ENCODE results near the gene ILRUN.
"Not testable (repeated sequence)": the region's sequence is repeated elsewhere in the genome, so short reads cannot be mapped to it uniquely, and the experiment has no call there.

Gene ILRUN

DNA sequence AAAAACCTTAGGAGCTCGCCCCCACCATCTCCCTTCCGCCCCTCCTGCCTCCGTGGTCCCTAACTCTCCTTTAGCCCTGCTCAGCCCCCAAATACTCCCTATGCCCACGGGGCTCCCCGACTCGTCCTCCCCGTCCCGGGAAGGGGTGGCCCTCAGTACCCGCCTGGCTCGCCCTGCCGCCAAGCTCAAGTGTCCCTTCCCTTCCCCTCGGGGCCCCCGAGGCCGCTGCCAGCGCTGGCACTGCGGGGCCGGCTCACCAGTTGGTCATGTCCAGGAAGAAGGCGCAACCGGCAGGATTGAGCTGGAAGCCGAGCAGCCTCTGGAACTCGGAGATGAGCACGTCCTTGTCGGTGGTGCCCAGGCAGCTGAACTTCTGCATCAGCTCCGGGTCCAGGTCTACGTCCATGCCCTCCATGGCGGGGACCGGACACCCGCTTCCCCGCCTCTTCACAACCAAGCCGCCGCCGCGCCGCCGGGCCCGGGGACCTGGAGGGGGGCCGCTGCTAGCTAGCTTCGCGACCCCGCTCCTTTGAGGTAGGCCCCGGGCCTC lies 303 bp downstream of the ILRUN start:
- no peak for DNase-seq

DNA sequence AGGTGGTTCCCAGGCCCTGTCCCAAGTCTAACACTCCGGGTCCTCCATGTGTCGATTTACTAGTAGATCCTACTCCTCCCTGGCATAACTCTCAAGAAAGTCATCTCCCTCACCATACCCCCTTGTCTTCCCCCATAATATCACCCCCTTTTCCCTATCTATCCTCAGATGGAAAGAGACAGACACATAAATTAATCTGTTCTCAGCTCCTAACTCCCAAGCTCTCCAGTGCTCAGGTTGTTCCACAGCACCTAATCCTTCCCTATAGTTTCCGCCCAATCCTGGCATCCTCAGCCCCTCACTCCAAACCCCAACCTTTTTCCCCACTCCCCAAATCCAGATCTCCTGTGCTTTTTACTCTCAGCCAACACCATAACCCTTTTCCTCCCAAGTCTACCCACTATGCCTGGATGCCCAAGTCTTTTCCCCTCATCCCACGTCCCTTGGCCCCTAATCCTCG lies 808 bp downstream of the ILRUN start:
- DNase-seq = no peak

DNA sequence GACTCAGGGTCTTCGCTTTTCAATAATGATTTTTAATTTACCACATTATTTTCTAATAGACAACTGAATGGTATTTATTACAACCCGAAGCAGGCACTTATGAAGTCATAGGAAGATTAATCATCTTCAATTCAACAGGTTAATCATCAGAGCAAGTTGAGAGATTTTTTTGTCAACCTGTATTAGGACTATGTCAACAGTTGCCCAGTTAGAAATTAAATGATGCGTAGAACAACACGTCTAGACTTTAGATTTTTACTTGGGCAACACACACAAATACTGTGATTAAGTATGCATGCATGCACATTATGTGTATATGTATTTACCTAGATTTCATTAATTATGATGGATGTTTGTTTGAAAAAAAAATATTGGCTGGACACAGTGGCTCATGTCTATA lies 4.3 kb downstream of the ILRUN start:
- no peak for DNase-seq

DNA sequence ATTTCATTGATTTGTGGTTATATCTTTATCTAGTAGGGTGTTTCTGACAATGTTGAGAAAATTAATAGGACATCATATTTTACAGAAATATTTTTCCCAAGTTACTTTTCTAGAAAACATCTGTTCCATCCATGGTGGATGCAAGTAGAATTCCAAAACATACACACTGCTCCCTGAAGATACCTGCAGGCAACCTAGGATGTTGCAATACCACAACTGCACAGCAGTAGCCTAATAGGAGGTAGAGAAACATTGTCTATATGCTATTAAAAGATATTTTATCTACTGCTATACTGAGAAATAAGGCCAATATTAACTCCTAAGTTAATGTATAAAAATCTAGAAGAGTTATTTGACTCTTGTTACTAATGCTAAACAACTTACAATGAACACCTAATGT lies 6.8 kb downstream of the ILRUN start:
- DNase-seq = no peak

DNA sequence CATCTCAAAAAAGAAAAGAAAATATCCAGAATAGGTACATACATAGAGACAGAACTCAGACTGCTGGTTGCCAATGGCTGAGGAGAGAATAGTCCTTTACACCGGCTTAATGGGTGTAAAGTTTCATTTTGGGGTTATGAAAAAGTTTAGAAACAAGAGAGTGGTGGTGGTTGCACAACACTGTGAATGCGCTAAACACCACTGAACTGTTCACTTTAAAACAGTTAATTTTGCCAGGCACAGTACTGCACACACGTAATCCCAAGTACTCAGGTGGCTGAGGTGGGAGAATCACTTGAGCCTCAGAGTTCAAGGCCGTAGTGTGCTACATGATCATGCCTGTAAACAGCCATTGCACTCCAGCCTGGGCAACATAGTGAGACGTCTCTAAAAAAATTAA lies 7.6 kb downstream of the ILRUN start:
- DNase-seq = no peak

DNA sequence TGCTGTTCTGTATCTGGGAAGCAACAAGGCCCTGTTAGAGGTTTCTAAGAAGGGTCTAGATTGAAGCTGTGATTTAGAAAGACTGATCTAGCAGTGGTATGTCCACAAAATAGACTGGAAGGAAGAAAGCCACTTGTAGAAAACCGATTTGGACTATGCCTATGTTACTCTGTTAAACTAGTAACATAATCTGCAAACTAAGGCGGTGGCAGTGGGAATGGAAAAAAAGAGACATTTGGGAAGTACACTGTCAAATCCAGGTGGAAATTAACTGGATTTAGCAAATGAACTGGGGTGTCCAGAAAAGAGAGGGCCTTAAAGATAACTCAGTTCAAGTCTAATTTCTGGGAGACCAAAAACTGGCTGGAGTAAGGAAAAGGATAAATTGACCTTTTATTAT lies 11.6 kb downstream of the ILRUN start:
- no peak for DNase-seq

DNA sequence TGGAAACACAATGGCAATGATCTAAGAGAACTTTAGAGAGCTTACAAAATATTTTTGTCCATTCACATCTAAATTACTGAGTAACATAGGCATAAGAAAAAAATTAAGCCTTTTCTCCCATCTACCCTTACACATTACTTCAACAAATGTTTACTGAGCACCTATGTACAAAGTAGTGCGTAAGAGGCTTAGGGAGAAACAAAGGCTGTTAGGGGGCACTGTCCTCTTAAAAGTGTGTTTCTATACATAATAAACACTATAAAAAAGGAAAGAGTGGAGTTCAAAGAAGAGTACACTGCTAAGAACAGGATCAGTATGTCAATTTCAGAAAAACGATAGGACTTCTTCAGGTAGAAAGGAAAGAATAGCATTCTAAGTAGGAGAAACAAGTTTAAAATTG lies 12.2 kb downstream of the ILRUN start:
- DNase-seq = no peak

DNA sequence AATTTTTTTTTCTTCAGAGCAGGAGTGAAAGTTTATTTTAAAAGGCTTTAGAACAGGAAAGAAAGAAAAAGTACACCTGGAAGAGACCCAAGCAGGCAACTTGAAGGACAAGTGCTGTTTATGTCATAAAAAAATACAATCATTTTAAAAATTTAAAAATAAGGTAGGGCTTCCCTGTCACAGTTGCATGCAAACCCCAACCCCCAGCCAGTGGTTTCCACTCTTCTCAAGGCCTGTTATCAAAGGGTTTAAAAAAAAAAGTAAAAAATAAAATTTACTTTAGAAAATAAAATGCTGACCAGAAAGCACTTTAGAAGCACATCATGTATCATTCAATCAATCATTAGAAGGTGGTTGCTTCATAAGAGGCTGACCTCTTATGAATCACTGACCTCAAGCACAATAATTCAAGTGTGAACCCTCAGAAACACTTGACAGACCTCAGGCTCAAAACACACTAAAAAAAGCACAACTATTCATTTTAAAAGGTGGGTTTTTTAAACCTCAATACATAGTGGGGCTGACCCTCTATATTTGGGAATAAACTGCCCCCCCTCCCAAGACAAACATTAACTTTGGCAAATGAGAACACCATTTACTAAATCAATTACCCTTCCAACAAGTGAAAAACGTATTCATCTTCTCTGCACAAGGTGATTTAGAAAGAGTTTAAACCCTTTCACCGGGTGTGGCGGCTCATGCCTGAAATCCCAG lies 15.6 kb downstream of the ILRUN start:
- DNase-seq = no peak

DNA sequence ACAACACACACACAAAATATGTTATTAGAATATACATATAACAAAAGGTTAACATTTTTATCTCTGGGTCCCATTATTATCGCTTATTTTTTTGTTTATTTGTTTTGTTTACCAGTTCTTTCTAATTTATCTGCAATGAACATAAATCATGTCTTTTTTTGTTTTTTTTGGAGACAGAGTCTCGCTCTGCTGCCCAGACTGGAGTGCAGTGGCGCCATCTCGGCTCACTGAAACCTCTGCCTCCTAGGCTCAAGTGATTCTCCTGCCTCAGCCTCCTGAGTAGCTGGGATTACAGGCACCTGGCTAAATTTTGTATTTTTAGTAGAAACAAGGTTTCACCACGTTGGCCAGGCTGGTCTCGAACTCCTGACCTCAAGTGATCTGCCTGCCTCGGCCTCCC lies 16.3 kb downstream of the ILRUN start:
- not testable (repeated sequence) for DNase-seq

DNA sequence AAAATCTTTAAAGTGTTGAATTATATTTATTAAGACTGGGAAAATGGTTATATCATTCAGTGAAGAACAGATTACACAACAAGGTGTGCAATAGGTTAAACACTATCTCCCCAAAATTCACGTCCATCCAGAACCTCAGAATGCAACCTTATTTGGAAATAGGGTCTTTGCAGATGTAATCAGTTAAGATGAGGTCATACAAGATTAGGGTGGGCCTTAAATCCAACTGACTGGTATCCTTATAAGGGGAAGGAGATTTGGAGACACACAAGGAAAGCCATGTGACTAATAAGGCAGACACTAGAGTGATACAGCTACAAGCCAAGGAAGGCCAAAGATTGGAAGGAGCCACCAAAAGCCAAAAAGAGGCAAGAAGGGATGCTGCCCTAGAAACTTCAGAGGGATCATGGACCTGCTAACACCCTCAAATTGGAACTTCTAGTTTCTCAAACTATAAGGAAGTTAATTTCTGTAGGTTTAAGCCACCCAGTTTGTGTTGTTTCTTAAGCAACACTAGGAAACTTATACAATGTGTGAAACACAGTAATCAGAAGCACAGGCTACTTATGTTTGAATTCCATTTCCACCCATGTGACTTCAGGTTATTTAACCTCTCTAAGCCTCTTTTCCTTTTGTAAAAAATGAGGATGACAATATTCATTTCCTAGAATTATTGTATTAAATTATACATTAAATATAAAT lies 16.9 kb downstream of the ILRUN start:
- no peak for DNase-seq

DNA sequence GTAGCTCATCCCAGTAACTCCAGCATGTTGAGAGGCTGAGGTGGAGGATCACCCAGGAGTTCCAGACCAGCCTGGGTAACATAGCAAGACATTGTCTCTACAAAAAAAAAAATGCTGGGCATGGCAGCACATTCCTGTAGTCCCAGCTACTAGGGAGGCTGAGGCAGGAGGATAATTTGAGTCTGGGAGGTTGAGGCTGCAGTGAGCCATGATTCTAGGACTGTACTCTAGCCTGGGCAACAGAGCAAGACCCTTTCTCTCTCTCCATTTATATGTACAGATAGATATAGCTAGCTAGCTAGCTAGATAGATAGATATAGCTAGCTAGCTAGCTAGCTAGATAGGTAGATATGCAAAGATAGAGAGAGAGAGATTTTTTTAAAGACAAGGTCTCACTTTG lies 20.4 kb downstream of the ILRUN start:
- DNase-seq = no peak

DNA sequence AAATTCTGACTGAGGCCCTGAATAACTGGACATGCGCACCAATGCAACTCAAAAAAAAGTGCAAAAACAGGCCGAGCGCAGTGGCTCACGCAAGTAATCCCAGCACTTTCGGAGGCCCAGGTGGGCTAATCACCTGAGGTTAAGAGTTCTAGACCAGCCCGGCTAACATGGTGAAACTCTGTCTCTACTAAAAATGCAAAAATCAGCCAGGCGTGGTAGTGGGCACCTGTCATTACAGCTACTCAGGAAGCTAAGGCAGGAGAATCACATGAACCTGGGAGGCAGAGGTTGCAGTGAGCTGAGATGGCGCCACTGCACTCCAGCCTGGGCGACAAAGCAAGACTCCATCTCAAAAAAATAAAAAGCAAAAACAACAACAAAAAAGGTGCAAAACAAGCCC lies 21.6 kb downstream of the ILRUN start:
- not testable (repeated sequence) for DNase-seq

DNA sequence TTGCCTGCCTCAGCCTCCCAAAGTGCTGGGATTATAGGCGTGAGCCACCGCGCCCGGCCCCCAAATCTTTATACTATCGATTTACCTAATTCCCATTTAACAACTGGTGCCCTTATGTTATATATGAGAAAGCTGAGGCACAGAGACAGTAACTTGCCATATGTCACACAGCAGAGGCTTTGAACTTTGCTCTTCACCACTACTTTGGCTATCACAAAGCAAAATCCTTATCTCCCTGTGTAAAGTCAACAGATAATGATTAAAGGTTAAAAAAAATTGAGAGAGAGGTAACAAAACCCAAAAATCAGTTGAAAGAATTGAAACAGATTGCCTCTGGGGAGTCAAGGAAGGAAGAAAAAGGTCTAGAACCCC lies 22.3 kb downstream of the ILRUN start:
- DNase-seq = no peak

DNA sequence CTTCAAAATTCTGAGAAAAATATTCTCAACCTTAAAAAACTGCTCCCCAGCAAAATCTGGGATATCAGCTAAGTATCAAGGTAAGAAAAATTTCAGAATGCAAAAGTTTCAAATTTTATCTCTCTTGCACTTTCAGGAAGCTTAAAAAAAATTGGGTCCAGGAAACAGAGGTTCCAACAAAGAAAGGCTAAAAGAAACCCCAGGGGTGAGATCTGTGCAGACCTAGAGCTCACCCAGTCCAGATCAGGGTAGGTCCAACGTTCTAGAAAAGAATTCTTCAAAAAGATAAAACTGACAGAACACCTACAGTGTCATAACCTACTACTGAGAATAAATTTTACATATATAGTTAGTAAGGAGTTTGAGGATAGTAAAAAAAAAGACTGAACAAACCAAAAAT lies 23.5 kb downstream of the ILRUN start:
- DNase-seq = no peak

DNA sequence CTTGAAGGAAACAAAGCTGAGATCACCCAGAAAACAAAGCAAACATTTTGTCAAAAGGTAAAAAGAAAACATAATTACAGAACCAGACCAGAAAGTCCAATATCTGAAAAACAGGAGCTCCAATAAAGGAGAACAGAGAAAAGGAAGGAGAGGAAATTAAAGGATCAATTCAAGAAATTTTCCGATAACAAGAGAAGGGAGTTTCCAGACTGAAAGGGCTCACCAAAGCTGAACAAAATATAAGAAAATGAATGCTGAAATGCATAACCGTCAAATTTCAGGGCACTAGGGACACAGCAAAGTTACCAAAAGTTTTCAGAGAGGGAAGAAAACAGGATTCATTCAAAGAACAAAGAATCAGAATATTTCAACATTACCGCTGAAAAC lies 23.9 kb downstream of the ILRUN start:
- DNase-seq = no peak

DNA sequence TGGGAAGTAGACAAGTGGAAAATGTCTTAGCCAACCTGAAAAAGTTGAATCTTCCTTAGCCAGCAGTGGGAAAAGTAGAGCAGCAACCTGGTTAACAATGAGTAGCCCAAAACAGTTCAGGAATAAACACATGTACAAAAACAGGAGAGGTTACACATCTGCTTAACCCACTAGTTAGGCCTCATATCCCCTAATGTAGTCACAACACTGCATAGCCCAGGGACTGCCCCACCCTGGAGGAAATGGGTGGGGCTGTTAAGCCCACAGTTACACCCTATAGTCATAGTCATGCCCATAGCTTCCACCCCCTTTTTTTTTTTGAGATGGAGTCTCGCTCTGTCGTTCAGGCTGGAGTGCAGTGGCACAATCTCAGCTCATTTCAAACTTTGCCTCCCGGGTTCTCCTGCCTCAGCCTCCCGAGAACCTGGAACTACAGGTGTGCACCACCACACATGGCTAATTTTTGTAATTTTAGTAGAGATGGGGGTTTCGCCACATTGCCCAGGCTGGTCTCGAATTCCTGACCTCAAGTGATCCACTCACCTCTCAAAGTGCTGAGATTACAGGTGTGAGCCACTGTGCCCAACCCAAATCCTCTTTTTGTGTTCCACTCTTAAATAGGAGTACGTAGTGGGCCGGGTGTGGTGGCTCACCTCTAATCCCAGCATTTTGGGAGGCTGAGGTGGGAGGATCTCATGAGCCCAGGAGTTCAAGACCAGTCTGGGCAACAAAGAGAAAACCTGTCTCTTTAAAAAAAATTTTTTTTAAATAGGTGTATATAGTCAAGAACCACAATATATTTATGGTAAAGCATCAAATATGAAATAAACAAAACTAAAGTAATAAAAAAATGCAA lies 24.5 kb downstream of the ILRUN start:
- no peak for DNase-seq

DNA sequence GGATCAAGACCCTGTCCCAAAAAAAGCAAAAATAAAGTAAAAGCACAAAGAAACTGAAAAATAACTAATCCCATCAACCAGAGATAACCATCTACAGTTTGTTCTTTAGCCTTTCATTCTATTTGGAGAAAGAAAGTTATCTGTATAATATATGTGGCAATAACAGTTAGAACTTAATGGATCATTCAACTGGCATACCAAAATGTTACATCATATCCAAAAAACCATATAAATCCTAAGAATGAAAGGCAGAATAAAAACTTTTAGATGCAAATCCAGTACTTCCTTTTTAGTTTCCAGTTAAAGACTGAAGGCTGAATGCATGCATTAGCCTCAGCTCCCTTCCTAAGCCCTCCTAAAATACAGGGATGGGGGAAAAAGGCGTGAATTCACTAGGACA lies 25.2 kb downstream of the ILRUN start:
- DNase-seq = no peak

DNA sequence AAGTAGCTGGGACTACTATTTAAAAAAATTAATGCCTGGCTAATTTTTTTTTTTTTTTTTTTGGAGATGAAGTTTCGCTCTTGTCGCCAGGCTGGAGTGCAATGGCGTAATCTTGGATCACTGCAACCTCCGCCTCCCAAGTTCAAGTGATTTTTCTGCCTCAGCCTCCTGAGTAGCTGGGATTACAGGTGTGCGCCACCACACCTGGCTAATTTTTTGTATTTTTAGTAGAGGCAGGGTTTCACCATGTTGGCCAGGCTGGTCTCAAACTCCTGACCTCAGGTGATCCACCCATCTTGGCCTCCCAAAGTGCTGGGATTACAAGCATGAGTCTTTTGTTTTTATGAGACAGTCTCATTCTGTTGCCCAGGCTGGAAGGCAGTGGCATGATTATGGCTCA lies 27.8 kb downstream of the ILRUN start:
- not testable (repeated sequence) for DNase-seq

DNA sequence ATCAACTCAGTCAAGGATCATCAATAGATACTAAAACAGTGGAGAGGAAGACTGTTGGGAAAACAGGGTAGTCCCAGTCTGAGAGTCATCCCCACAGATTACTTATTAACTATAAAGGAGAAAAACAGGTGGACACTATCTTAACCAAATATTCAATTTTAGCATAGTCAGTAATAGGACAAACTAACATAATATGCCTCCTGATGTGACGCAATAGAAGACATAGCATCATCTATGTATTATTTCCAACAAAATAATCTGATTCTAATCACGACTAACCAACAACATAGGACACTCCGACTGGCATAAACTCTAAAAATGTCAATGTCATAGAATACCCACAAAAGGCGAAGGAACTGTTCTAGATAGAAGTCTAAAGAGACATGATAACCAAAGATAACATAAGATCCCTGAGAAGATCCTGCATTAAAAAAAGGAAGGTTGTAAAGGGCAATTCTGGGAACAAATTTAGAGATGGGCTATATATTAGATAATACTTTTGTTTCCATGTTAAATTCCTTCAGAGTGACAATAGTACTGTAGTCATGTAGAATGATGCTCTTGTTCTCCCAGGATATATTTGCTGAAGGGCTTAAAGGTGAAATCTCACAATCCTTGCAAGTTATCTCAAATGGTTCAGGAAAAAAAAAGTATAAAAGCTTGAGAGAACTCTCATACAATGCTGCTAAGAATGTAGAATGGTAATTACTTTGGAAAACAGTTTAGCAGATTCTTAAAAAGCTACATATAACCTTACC lies 28.9 kb downstream of the ILRUN start:
- DNase-seq = no peak

DNA sequence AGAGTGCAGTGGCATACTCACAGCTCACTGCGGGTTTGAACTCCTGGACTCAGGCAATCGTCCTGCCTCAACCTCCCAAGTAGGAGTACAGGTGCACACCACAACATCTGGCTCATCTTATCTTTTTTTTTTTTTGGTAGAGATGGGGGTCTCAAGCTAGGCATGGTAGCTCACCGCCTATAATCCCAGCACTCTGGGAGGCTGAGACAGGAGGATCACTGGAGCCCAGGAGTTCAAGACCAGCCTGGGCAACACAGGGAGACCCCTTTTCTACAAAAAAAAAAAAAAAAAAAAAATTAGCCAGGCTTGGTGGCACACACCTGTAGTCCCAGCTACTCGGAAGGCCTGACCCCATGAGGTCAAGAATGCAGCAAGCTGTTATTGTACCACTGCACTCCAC lies 31.5 kb downstream of the ILRUN start:
- no peak for DNase-seq

DNA sequence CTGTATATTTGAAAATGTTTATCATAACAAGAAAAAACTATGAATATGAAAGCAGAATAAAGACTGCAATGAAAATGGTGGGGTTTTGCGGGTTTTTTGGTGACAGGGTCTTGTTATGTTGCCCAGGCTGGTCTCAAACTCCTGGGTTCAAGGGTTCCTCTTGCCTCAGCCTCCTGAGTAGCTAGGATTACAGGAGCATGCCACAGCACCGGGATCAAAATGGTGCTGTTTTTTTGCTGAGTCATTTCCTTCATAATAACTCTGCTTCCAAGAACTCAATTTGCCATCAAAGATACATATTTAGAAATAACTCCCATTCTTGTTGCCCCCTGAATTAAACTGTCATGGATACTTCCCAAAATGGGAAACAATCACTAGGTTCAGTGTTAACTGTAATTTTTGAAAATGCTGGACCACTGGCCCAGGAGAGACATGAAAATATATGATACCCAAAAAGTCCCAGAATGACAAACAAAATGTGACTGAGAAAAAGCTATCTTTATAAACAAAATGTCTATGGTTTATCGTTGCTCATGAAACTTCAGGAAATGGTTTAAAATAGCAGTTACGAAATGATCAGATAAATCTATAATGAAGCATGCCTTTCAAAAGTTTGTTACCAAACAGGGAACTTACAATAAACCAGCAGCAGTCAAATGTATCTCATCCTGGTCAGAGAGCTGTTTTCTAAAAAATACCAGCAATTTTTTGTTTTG lies 32.2 kb downstream of the ILRUN start:
- DNase-seq = no peak

DNA sequence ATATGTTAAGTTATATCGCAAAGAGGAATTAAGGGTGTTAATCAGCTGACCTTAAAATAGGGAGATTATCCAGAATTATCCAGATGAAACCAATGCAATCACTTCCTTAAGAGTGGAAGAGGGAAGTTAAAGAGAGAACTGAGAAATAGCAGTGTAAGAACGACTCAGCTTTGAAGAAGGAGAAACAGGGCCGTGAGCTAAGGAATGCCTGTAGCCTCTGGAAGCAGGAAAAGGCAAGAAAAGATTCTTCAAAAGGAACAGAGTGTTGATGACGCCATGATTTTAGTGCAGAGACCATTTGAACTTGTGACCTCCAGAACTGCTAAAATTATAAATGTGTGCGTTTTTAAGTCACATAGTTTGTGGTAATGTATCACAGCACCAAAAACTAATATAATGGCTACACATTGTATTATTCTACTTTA lies 32.7 kb downstream of the ILRUN start:
- no peak for DNase-seq

Measured in NCI-H1092 treated with DMSO at 0.1 percent for 48 hours (cell line).